Endothelial cell of umbilical vein (primary cell): Measurements from ENCODE around the gene RTN4IP1. TPM values are rescaled to one million over a fixed set of nuclear protein-coding genes. Genes with fewer than 3 reads are reported as not detected.

Experiments used
- BruUV-seq: library from RNA; stranded (reverse); fragments of 400-500 nt; replicated peaks from 2 replicates; lab custom pipeline; 2021; lab: Mats Ljungman, UMichigan
- CTCF ChIA-PET: fragments of 300-600, 350-600 bp; sonication (Branson Sonifier 250); formaldehyde crosslinking; loops from one replicate; lab custom pipeline; 2021; ENCODE audit warnings: antibody characterized with exemption, inconsistent platforms; lab: Charles Lee
- POLR2A ChIA-PET: fragments of 300-600, 350-600 bp; sonication (Branson Sonifier 250); formaldehyde crosslinking; loops from one replicate; lab custom pipeline; 2021; ENCODE audit warnings: antibody characterized with exemption, inconsistent platforms; lab: Charles Lee
- DNase-seq: peaks from one replicate; pipeline ENCODE4 v3.0.0-alpha.2; 2011; ENCODE audit warnings: low read depth, low spot score
- FAIRE-seq: peaks from 2 replicates; lab custom pipeline; 2011; peaks lifted over from hg19 to GRCh38; lab: Jason Lieb, UNC
- H2AFZ ChIP-seq: 2 replicates; pipeline ENCODE4 v1.6.0; 2012; ENCODE audit warnings: low read depth, low read length, control low read depth, inconsistent platforms
- H3K27ac ChIP-seq: 2 replicates; pipeline ENCODE4 v1.5.1; 2011; ENCODE audit warnings: low read depth, mild to moderate bottlenecking, control low read depth, low read length, moderate library complexity; ENCODE audit not compliant: insufficient read depth
- H3K27me3 ChIP-seq, 2 experiments: 2 replicates each; pipeline versions ENCODE4 v1.6.0 to v1.6.1; 2011; ENCODE audit warnings: low read length in 2 of 2, mixed read lengths in 1 of 2; ENCODE audit not compliant: control insufficient read depth in 2 of 2, insufficient read depth in 2 of 2
- H3K36me3 ChIP-seq, 2 experiments: 2 replicates in 1 of 2; 3 replicates in 1 of 2; pipeline ENCODE4 v1.5.1; 2011; ENCODE audit warnings: low read length in 2 of 2, mild to moderate bottlenecking in 1 of 2, moderate library complexity in 1 of 2; ENCODE audit not compliant: control insufficient read depth in 2 of 2, insufficient read depth in 2 of 2; ENCODE audit errors: extremely low read depth in 1 of 2
- H3K4me1 ChIP-seq: 3 replicates; pipeline ENCODE4 v1.5.1; 2011; ENCODE audit warnings: mild to moderate bottlenecking, low read length; ENCODE audit not compliant: control insufficient read depth, insufficient read depth; ENCODE audit errors: extremely low read depth
- H3K4me2 ChIP-seq: 2 replicates; pipeline ENCODE4 v1.6.1; 2011; ENCODE audit warnings: low read length, control low read depth, mixed read lengths; ENCODE audit not compliant: insufficient read depth
- H3K4me3 ChIP-seq, 3 experiments: fragments of 200-600 bp in 1 of 3; sonication (generic), shearing (Covaris generic) in 1 of 3; replicated peaks in 1 of 3; 2 replicates each; pipeline ENCODE4 v1.5.1; 2011 to 2016; ENCODE audit warnings: control low read depth in 3 of 3, low read length in 3 of 3, mild to moderate bottlenecking in 2 of 3, inconsistent platforms in 1 of 3, low read depth in 1 of 3, moderate library complexity in 1 of 3; ENCODE audit not compliant: insufficient read depth in 1 of 3
- H3K79me2 ChIP-seq: 2 replicates; pipeline ENCODE4 v1.6.0; 2012; ENCODE audit warnings: low read length, inconsistent platforms; ENCODE audit not compliant: control insufficient read depth, insufficient read depth
- H3K9ac ChIP-seq: replicated peaks from 2 replicates; pipeline ENCODE3; 2011; ENCODE audit warnings: low read length, control low read depth; ENCODE audit not compliant: insufficient read depth; ENCODE audit errors: extremely low read depth
- H3K9me1 ChIP-seq: replicated peaks from 3 replicates; pipeline ENCODE4 v1.6.0; 2011; ENCODE audit warnings: mild to moderate bottlenecking, low read length; ENCODE audit not compliant: control insufficient read depth, insufficient read depth; ENCODE audit errors: extremely low read depth
- H3K9me3 ChIP-seq: replicated peaks from 2 replicates; pipeline ENCODE4 v1.5.1; 2012; ENCODE audit warnings: low read length, inconsistent platforms; ENCODE audit not compliant: control insufficient read depth, insufficient read depth
- H4K20me1 ChIP-seq: replicated peaks from 2 replicates; pipeline ENCODE3; 2011; ENCODE audit warnings: mild to moderate bottlenecking, low read length; ENCODE audit not compliant: control insufficient read depth, insufficient read depth; ENCODE audit errors: extremely low read depth
- EZH2 ChIP-seq: IDR thresholded peaks from 2 replicates; pipeline ENCODE4 v1.6.1; 2012; ENCODE audit warnings: borderline replicate concordance, low read depth, mild to moderate bottlenecking, moderate library complexity, low read length, inconsistent platforms; ENCODE audit not compliant: severe bottlenecking
- FOS ChIP-seq: IDR thresholded peaks from 2 replicates; pipeline ENCODE4 v1.6.1; 2011; ENCODE audit warnings: mild to moderate bottlenecking, low read length, moderate library complexity, borderline replicate concordance; ENCODE audit not compliant: insufficient read depth
- GATA2 ChIP-seq: IDR thresholded peaks from 2 replicates; pipeline ENCODE4 v1.7.0; 2011; ENCODE audit warnings: low read depth, mild to moderate bottlenecking, moderate library complexity, mixed read lengths, low read length; ENCODE audit not compliant: insufficient read length, insufficient read depth
- JUN ChIP-seq: IDR thresholded peaks from 2 replicates; pipeline ENCODE4 v1.6.1; 2011; ENCODE audit warnings: borderline replicate concordance, low read depth; ENCODE audit not compliant: insufficient read length, insufficient read depth
- MYC ChIP-seq: IDR thresholded peaks from one replicate; pipeline ENCODE4 v1.6.1; 2011; ENCODE audit warnings: mild to moderate bottlenecking, low read depth, low read length
- POLR2A ChIP-seq: IDR thresholded peaks from 2 replicates; pipeline ENCODE4 v1.6.1; 2012; ENCODE audit warnings: low read depth, mild to moderate bottlenecking, control low read depth, low read length
- POLR2AphosphoS5 ChIP-seq: IDR thresholded peaks from 2 replicates; pipeline ENCODE4 v1.6.1; 2012; ENCODE audit warnings: low read depth, mild to moderate bottlenecking, control low read depth, low read length, moderate library complexity; ENCODE audit not compliant: insufficient read depth
- dilution Hi-C: fragments of 300-500 bp; cut with MboI; formaldehyde crosslinking; loops from one replicate; pipeline ENCODE4 v1.15.0; 2019; ENCODE audit warnings: low sequenced_read_pairs; ENCODE audit not compliant: extremely low pct_ligation_motif_present
- intact Hi-C: fragments of 100-400 bp; cut with micrococcal nuclease; formaldehyde crosslinking; loops from one replicate; pipeline ENCODE4 v1.10.0; 2022
- polyA plus RNA-seq, 4 experiments: library from polyadenylated mRNA; depleted of rRNA in 3 of 4; stranded (reverse) in 3 of 4; unstranded in 1 of 4; fragments of >200 nt; gene quantifications; 2 replicates each; pipeline versions ENCODE4 v1.2.1 to v1.2.3, GENCODE V29; 2011 to 2012; ENCODE audit warnings: missing spikeins in 1 of 4
- total RNA-seq: library from RNA; stranded (reverse); gene quantifications from 2 replicates; pipeline ENCODE4 v1.2.3, GENCODE V29; 2021
- TF ChIP-seq, protein P1 (sequence below), 2 donors: IDR thresholded peaks; 1 replicate in 1 of 2; 2 replicates in 1 of 2; pipeline ENCODE4 v1.5.1; 2011; ENCODE audit warnings: low read length in 2 of 2, mild to moderate bottlenecking in 2 of 2, moderate library complexity in 2 of 2, control low read depth in 1 of 2, inconsistent platforms in 1 of 2, low read depth in 1 of 2; ENCODE audit not compliant: insufficient read depth in 1 of 2; ENCODE audit errors: extremely low read depth in 1 of 2
- TF ChIP-seq, protein P2 (sequence below): IDR thresholded peaks from 2 replicates; pipeline ENCODE4 v1.6.1; 2011; ENCODE audit not compliant: insufficient read depth, insufficient read length

The RTN4IP1 gene
- total and polyA plus RNA-seq, 2 donors (not counting 3 experiments of a cell fraction or from before 2014, with no cell fraction given), result 3.9 to 5.4 TPM

DNA sequence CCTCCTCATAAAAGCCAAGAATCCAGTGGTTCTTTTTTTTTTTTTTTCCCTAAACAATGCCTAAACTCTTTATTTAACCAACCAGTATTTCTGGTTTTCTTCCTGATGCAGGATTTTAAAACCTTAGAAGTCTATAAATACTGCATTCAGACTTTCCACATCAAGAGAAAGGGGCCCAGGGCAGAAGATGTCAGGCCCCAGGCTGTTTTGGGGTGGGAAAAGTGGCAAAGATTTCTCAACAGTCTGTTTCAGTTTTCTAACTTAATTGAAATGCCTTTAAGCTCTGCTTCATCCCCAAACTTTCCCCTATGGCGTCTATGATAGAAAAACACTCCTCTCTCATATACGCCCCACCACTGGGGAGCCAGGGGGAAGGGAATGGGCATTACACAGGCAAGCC is 33.2 kb upstream of the RTN4IP1 start:
- Histone ChIP-seq H3K27me3 (no peaks in the 10 kb centered on the region), H3K4me3 (no peak overlapping the region), H3K4me2 (no peak overlapping the region), H3K4me1 (no peaks in the 10 kb centered on the region), H3K9ac (no peak overlapping the region), H4K20me1 (no peaks in the 10 kb centered on the region), H2AFZ (no peak overlapping the region), H3K9me3 (no peaks in the 10 kb centered on the region), H3K9me1 (no peaks in the 10 kb centered on the region), H3K79me2 (no peaks in the 10 kb centered on the region), H3K27ac (no peak overlapping the region), H3K36me3 (peaks cover 6 to 7% of the 10 kb centered on the region in 2 experiments)
- dilution Hi-C loops, result no loop called here
- intact Hi-C loops, result no loop called here
- no peak for FAIRE-seq
- TF ChIP-seq FOS (no peak), POLR2A (no peak), EZH2 (no peak), MYC (no peak), JUN (no peak), POLR2AphosphoS5 (no peak), GATA2 (no peak)
- TF ChIP-seq, protein P1, sequence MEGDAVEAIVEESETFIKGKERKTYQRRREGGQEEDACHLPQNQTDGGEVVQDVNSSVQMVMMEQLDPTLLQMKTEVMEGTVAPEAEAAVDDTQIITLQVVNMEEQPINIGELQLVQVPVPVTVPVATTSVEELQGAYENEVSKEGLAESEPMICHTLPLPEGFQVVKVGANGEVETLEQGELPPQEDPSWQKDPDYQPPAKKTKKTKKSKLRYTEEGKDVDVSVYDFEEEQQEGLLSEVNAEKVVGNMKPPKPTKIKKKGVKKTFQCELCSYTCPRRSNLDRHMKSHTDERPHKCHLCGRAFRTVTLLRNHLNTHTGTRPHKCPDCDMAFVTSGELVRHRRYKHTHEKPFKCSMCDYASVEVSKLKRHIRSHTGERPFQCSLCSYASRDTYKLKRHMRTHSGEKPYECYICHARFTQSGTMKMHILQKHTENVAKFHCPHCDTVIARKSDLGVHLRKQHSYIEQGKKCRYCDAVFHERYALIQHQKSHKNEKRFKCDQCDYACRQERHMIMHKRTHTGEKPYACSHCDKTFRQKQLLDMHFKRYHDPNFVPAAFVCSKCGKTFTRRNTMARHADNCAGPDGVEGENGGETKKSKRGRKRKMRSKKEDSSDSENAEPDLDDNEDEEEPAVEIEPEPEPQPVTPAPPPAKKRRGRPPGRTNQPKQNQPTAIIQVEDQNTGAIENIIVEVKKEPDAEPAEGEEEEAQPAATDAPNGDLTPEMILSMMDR (IDR thresholded peaks at IDR 0.05; ENCODE audit: extremely low read depth in 1 of 2, insufficient read depth in 1 of 2, low read depth in 1 of 2, low read length in 2 of 2), result no peak
- TF ChIP-seq, protein P2, sequence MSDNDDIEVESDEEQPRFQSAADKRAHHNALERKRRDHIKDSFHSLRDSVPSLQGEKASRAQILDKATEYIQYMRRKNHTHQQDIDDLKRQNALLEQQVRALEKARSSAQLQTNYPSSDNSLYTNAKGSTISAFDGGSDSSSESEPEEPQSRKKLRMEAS, result no peak
- no peak for DNase-seq
- BruUV-seq, result no TSS peak
- ChIA-PET POLR2A (no interaction called here), CTCF (no interaction called here)
